IMR-90 (cell line): ENCODE data around the gene RANBP3. TPM values are rescaled to one million over a fixed set of nuclear protein-coding genes. Genes with fewer than 3 reads are reported as not detected.

Source experiments
- ATAC-seq: fragments of 200-7000 bp; cut with Tn5 transposase; 2 replicates; pipeline ENCODE4 v1.9.1; 2020; ENCODE audit warnings: low read depth, mild to moderate bottlenecking, moderate library complexity
- BruUV-seq: library from RNA; stranded (reverse); fragments of 400-500 nt; replicated peaks from 2 replicates; lab custom pipeline; 2021; lab: Mats Ljungman, UMichigan
- CTCF ChIA-PET: fragments of 300-600 bp; formaldehyde crosslinking; extraction: SDS; loops from one replicate; lab custom pipeline; 2021; ENCODE audit warnings: antibody characterized with exemption; lab: Yijun Ruan, JAX
- POLR2A ChIA-PET: fragments of 300-600 bp; sonication (Branson Sonifier 250); formaldehyde crosslinking; loops from one replicate; lab custom pipeline; 2022; ENCODE audit warnings: antibody characterized with exemption; ENCODE audit not compliant: unreplicated experiment; lab: Charles Lee
- DNase-seq: peaks from one replicate; pipeline ENCODE4 v3.0.0; 2013
- H2AFZ ChIP-seq: replicated peaks from 2 replicates; pipeline ENCODE3; 2013; ENCODE audit warnings: low read length, mild to moderate bottlenecking; ENCODE audit not compliant: poor library complexity
- H2AK5ac ChIP-seq: 2 replicates; pipeline ENCODE4 v1.6.1; 2013; ENCODE audit warnings: low read depth, low read length, inconsistent platforms
- H2AK9ac ChIP-seq: replicated peaks from 2 replicates; pipeline ENCODE3; 2013; ENCODE audit warnings: mild to moderate bottlenecking, low read depth, low read length, moderate library complexity; ENCODE audit not compliant: poor library complexity
- H2BK120ac ChIP-seq: 2 replicates; pipeline ENCODE4 v1.6.1; 2013; ENCODE audit warnings: low read depth, low read length, inconsistent platforms
- H2BK15ac ChIP-seq: 3 replicates; pipeline ENCODE4 v1.6.1; 2013; ENCODE audit warnings: low read depth, low read length, inconsistent platforms
- H2BK20ac ChIP-seq: 2 replicates; pipeline ENCODE4 v1.6.1; 2013; ENCODE audit warnings: low read depth, mild to moderate bottlenecking, inconsistent platforms, low read length, moderate library complexity
- H2BK5ac ChIP-seq: 2 replicates; pipeline ENCODE4 v1.6.1; 2013; ENCODE audit warnings: mild to moderate bottlenecking, low read depth, low read length, inconsistent platforms; ENCODE audit not compliant: poor library complexity, severe bottlenecking
- H3K14ac ChIP-seq: replicated peaks from 2 replicates; pipeline ENCODE4 v1.6.1; 2013; ENCODE audit warnings: low read depth, low read length, inconsistent platforms
- H3K18ac ChIP-seq: 2 replicates; pipeline ENCODE4 v1.6.1; 2013; ENCODE audit warnings: low read depth, low read length, control low read depth
- H3K23ac ChIP-seq: 2 replicates; pipeline ENCODE4 v1.6.1; 2013; ENCODE audit warnings: low read depth, low read length, inconsistent platforms
- H3K27ac ChIP-seq: 2 replicates; pipeline ENCODE4 v1.5.1; 2013; ENCODE audit warnings: mild to moderate bottlenecking, control low read depth, low read length; ENCODE audit not compliant: insufficient read depth
- H3K27me3 ChIP-seq: 2 replicates; pipeline ENCODE4 v1.6.1; 2013; ENCODE audit warnings: low read length; ENCODE audit not compliant: control insufficient read depth, insufficient read depth
- H3K36me3 ChIP-seq: 2 replicates; pipeline ENCODE4 v1.6.1; 2013; ENCODE audit warnings: low read length, mixed read lengths; ENCODE audit not compliant: control insufficient read depth, insufficient read depth
- H3K4ac ChIP-seq: 2 replicates; pipeline ENCODE4 v1.6.1; 2013; ENCODE audit warnings: low read depth, low read length, inconsistent platforms
- H3K4me1 ChIP-seq: 2 replicates; pipeline ENCODE4 v1.6.1; 2013; ENCODE audit warnings: low read length, mixed read lengths; ENCODE audit not compliant: control insufficient read depth, insufficient read depth
- H3K4me2 ChIP-seq: 2 replicates; pipeline ENCODE4 v1.6.1; 2013; ENCODE audit warnings: low read depth, mild to moderate bottlenecking, control low read depth, low read length, moderate library complexity
- H3K4me3 ChIP-seq: 2 replicates; pipeline ENCODE4 v1.5.1; 2013; ENCODE audit warnings: low read depth, mild to moderate bottlenecking, control low read depth, low read length, moderate library complexity; ENCODE audit not compliant: insufficient read depth
- H3K56ac ChIP-seq: 2 replicates; pipeline ENCODE4 v1.6.1; 2013; ENCODE audit warnings: low read length, inconsistent platforms; ENCODE audit not compliant: insufficient read depth; ENCODE audit errors: extremely low read depth
- H3K79me1 ChIP-seq, 2 experiments: 2 replicates each; pipeline ENCODE4 v1.6.1; 2013; ENCODE audit warnings: low read length in 2 of 2, inconsistent platforms in 1 of 2, low read depth in 1 of 2
- H3K9ac ChIP-seq: 2 replicates; pipeline ENCODE4 v1.6.1; 2013; ENCODE audit warnings: low read depth, low read length, control low read depth
- H3K9me1 ChIP-seq: 2 replicates; pipeline ENCODE4 v1.6.1; 2013; ENCODE audit warnings: low read length, inconsistent platforms; ENCODE audit not compliant: insufficient read depth
- H3K9me3 ChIP-seq: 2 replicates; pipeline ENCODE4 v1.6.1; 2013; ENCODE audit warnings: low read length; ENCODE audit not compliant: control insufficient read depth, insufficient read depth
- H4K20me1 ChIP-seq: 2 replicates; pipeline ENCODE4 v1.6.1; 2013; ENCODE audit warnings: low read length, inconsistent platforms; ENCODE audit not compliant: insufficient read depth
- H4K5ac ChIP-seq: 2 replicates; pipeline ENCODE4 v1.6.1; 2013; ENCODE audit warnings: mild to moderate bottlenecking, low read depth, low read length, control low read depth
- H4K8ac ChIP-seq, 2 experiments: 2 replicates each; pipeline ENCODE4 v1.6.1; 2013; ENCODE audit warnings: low read depth in 2 of 2, low read length in 2 of 2, control low read depth in 1 of 2, inconsistent platforms in 1 of 2
- H4K91ac ChIP-seq: 2 replicates; pipeline ENCODE4 v1.6.1; 2013; ENCODE audit warnings: low read depth, low read length, inconsistent platforms; ENCODE audit not compliant: insufficient read depth
- BHLHE40 ChIP-seq: fragments of 150-350 bp; IDR thresholded peaks from 2 replicates; pipeline ENCODE4 v1.6.1; 2016; ENCODE audit warnings: mild to moderate bottlenecking, low read depth, low read length
- MAFK ChIP-seq: IDR thresholded peaks from 2 replicates; pipeline ENCODE4 v1.6.1; 2012; ENCODE audit warnings: low read depth, low read length, improper control_type of control experiment
- MAZ ChIP-seq: IDR thresholded peaks from 2 replicates; pipeline ENCODE4 v1.6.1; 2012; ENCODE audit warnings: low read depth, mild to moderate bottlenecking, low read length, improper control_type of control experiment, moderate library complexity, borderline replicate concordance
- MXI1 ChIP-seq: IDR thresholded peaks from 2 replicates; pipeline ENCODE4 v1.6.1; 2012; ENCODE audit warnings: low read depth, mild to moderate bottlenecking, low read length, moderate library complexity, borderline replicate concordance
- RAD21 ChIP-seq: IDR thresholded peaks from 2 replicates; pipeline ENCODE4 v1.6.1; 2012; ENCODE audit warnings: low read length, improper control_type of control experiment
- RCOR1 ChIP-seq: IDR thresholded peaks from 2 replicates; pipeline ENCODE4 v1.6.1; 2012; ENCODE audit warnings: mild to moderate bottlenecking, low read length, improper control_type of control experiment; ENCODE audit not compliant: insufficient replicate concordance
- RFX5 ChIP-seq: IDR thresholded peaks from 2 replicates; pipeline ENCODE4 v1.8.0; 2012; ENCODE audit warnings: low read depth, mild to moderate bottlenecking, low read length, moderate library complexity
- SMC3 ChIP-seq: fragments of 150-350 bp; IDR thresholded peaks from 2 replicates; pipeline ENCODE4 v1.6.1; 2016; ENCODE audit warnings: low read depth, mild to moderate bottlenecking, antibody characterized with exemption, low read length, moderate library complexity
- WGBS, 2 experiments: methylation state at CpG; one replicate each; pipeline versions ENCODE4 v1.1.5 to v1.1.7; 2013; ENCODE audit warnings: missing lambda C conversion rate in 2 of 2; ENCODE audit not compliant: insufficient read length in 1 of 2; ENCODE audit errors: extremely low coverage in 2 of 2; 5-methylcytosine and 5-hydroxymethylcytosine counted together
- dilution Hi-C: fragments of 300-500 bp; cut with HindIII; formaldehyde crosslinking; loops from one replicate; pipeline ENCODE4 v1.14.3; 2018; ENCODE audit warnings: low sequenced_read_pairs; ENCODE audit not compliant: unreplicated experiment
- in situ Hi-C: fragments of 300-500 bp; cut with MboI; formaldehyde crosslinking; loops from 3 replicates; pipeline ENCODE4 v1.14.3; 2019; ENCODE audit warnings: low sequenced_read_pairs, inconsistent platforms, mixed read lengths
- intact Hi-C: fragments of 100-400 bp; cut with micrococcal nuclease; formaldehyde crosslinking; loops from 2 replicates; pipeline ENCODE4 v1.10.0; 2022
- polyA plus RNA-seq, 3 experiments: library from polyadenylated mRNA; depleted of rRNA; stranded (reverse); fragments of >200 nt; gene quantifications; 2 replicates each; pipeline ENCODE4 v1.2.3, GENCODE V29; 2012; ENCODE audit warnings: low replicate concordance in 1 of 3
- total RNA-seq: library from RNA; depleted of rRNA; stranded (reverse); fragments of >200 nt; gene quantifications from 2 replicates; pipeline ENCODE4 v1.2.3, GENCODE V29; 2012
- TF ChIP-seq, protein P1 (sequence below): fragments of 150-350 bp; IDR thresholded peaks from 2 replicates; pipeline ENCODE4 v1.6.1; 2017; ENCODE audit warnings: mild to moderate bottlenecking, antibody characterized with exemption, low read length, low read depth
- TF ChIP-seq, protein P2 (sequence below): fragments of 150-350 bp; IDR thresholded peaks from 2 replicates; pipeline ENCODE4 v1.6.1; 2016; ENCODE audit warnings: low read depth, mild to moderate bottlenecking, low read length, moderate library complexity, borderline replicate concordance
- TF ChIP-seq, protein P3 (sequence below): conservative IDR thresholded peaks from 2 replicates; pipeline ENCODE4 v1.5.1; 2012; ENCODE audit warnings: mild to moderate bottlenecking, low read depth, low read length, improper control_type of control experiment

RANBP3 gene
- total and polyA plus RNA-seq, 2 of the 4 experiments (the other 2 are of a cell fraction) = 42.5 to 111 TPM

DNA sequence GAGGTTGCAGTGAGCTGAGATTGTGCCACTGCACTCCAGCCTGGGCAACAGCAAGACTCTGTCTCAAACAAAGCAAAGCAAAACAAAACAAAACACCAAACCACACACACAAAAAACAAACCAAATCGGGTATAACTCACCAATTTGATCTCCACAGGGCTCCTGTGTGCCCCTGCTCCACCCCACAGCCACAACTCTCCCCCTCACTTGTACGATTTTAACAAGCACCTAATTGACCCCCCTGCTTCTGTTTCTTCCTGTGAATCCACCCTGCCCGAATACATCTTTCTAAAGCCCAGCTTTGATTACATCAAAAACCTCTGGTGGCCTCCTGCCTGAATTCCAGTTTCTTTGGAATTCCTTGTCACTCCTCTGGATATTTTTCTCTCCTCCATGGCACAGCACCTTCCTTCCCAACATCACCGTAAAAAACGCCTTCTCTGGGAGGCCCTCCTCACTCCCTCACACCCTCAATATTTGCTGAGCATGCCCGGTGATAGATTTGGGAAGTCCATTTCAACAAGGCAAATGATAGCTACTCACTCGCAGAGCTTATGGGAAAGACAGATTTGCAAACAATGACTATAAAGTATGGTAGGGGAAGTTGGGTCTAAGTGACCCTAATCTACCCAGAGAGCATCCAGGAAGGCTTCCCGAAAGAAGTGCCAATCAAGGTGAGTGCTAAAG, 11.6 kb upstream of the RANBP3 start:
- Histone ChIP-seq H3K23ac (no peak overlapping the region), H2BK20ac (no peak overlapping the region), H2BK15ac (no peak overlapping the region), H3K18ac (no peak overlapping the region), H3K27me3 (no peaks in the 10 kb centered on the region), H3K4ac (no peak overlapping the region), H3K9me3 (no peaks in the 10 kb centered on the region), H2AK9ac (no peak overlapping the region), H2AFZ (no peak overlapping the region), H3K9me1 (peaks cover 11% of the 10 kb centered on the region; the same call in 1 of the 2 replicates), H4K5ac (no peak overlapping the region; the same call in 1 of the 2 replicates), H3K9ac (no peak overlapping the region), H3K14ac (no peak overlapping the region; the same call in 1 of the 2 replicates), H4K8ac (peak overlapping the region in 1 of 2 experiments; percentile 3; a peak in 1 of 4 replicates), H3K4me2 (no peak overlapping the region; the same call in 1 of the 2 replicates), H3K36me3 (no peaks in the 10 kb centered on the region), H3K56ac (no peak overlapping the region), H3K79me1 (0 out of 4 replicates have a peak, but pooled peaks cover 0 to 5% of the 10 kb centered on the region in 2 experiments), H2BK120ac (no peak overlapping the region), H2BK5ac (no peak overlapping the region), H4K20me1 (no peaks in the 10 kb centered on the region), H4K91ac (no peak overlapping the region), H3K4me3 (no peak overlapping the region), H2AK5ac (no peak overlapping the region), H3K27ac (no peak overlapping the region), H3K4me1 (peaks cover 14% of the 10 kb centered on the region)
- DNase-seq (no peak), ATAC-seq (no peak)
- WGBS, 2 experiments = 38% methylated on average over 3 of the region's 8 CpGs; no CpG with 5 or more reads in 1 of the 2 experiments
- POLR2A ChIA-PET = no interaction called here
- in situ Hi-C loops = loop anchor here (10.0 kb wide), 1 partner anchor 135 kb away; no protein-coding TSS in a partner anchor
- BruUV-seq = no TSS peak
- CTCF ChIA-PET = interaction anchor here (0.8 to 1.2 kb wide), 2 partner anchors 58 to 136 kb away, joined by 3 to 4 read pairs; no protein-coding TSS in a partner anchor
- TF ChIP-seq SMC3 (no peak), MAZ (no peak), BHLHE40 (no peak), RFX5 (no peak), RCOR1 (no peak), MXI1 (no peak), MAFK (no peak), RAD21 (no peak)
- TF ChIP-seq, protein P1, sequence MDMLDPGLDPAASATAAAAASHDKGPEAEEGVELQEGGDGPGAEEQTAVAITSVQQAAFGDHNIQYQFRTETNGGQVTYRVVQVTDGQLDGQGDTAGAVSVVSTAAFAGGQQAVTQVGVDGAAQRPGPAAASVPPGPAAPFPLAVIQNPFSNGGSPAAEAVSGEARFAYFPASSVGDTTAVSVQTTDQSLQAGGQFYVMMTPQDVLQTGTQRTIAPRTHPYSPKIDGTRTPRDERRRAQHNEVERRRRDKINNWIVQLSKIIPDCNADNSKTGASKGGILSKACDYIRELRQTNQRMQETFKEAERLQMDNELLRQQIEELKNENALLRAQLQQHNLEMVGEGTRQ = no peak
- TF ChIP-seq, protein P2, sequence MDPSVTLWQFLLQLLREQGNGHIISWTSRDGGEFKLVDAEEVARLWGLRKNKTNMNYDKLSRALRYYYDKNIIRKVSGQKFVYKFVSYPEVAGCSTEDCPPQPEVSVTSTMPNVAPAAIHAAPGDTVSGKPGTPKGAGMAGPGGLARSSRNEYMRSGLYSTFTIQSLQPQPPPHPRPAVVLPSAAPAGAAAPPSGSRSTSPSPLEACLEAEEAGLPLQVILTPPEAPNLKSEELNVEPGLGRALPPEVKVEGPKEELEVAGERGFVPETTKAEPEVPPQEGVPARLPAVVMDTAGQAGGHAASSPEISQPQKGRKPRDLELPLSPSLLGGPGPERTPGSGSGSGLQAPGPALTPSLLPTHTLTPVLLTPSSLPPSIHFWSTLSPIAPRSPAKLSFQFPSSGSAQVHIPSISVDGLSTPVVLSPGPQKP = no peak
- TF ChIP-seq, protein P3, sequence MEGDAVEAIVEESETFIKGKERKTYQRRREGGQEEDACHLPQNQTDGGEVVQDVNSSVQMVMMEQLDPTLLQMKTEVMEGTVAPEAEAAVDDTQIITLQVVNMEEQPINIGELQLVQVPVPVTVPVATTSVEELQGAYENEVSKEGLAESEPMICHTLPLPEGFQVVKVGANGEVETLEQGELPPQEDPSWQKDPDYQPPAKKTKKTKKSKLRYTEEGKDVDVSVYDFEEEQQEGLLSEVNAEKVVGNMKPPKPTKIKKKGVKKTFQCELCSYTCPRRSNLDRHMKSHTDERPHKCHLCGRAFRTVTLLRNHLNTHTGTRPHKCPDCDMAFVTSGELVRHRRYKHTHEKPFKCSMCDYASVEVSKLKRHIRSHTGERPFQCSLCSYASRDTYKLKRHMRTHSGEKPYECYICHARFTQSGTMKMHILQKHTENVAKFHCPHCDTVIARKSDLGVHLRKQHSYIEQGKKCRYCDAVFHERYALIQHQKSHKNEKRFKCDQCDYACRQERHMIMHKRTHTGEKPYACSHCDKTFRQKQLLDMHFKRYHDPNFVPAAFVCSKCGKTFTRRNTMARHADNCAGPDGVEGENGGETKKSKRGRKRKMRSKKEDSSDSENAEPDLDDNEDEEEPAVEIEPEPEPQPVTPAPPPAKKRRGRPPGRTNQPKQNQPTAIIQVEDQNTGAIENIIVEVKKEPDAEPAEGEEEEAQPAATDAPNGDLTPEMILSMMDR = no peak
- dilution Hi-C loops = no loop called here
- intact Hi-C loops = loop anchor here (2.0 to 5.0 kb wide), 2 partner anchors 33 to 118 kb away; no protein-coding TSS in a partner anchor
